ENCODE data around the gene MYOD1. TPM values are rescaled to one million over a fixed set of nuclear protein-coding genes. Genes with fewer than 3 reads are reported as not detected.

MYOD1 gene
- not detected for total RNA-seq

DNA sequence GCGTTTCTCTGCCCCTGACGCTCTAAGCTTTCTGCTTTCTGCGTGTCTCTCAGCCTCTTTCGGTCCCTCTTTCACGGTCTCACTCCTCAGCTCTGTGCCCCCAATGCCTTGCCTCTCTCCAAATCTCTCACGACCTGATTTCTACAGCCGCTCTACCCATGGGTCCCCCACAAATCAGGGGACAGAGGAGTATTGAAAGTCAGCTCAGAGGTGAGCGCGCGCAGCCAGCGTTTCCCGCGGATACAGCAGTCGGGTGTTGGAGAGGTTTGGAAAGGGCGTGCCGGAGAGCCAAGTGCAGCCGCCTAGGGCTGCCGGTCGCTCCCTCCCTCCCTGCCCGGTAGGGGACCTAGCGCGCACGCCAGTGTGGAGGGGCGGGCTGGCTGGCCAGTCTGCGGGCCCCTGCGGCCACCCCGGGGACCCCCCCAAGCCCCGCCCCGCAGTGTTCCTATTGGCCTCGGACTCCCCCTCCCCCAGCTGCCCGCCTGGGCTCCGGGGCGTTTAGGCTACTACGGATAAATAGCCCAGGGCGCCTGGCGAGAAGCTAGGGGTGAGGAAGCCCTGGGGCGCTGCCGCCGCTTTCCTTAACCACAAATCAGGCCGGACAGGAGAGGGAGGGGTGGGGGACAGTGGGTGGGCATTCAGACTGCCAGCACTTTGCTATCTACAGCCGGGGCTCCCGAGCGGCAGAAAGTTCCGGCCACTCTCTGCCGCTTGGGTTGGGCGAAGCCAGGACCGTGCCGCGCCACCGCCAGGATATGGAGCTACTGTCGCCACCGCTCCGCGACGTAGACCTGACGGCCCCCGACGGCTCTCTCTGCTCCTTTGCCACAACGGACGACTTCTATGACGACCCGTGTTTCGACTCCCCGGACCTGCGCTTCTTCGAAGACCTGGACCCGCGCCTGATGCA, at the start of gene MYOD1:
Gene MYOD1, plus strand, starts transcription at position 544 of the 910 bp plus-strand sequence. Its CDS starts 212 bp downstream, at position 756.
- no peaks in the 10 kb centered on the region for H3K36me3 Mint-ChIP-seq (ENCODE audit: low read depth)
- DNase-seq (no peak), ATAC-seq (no peak)
- H3K4me3 Mint-ChIP-seq: no peak within 1 kb of the TSS
- H3K9me3 Mint-ChIP-seq (ENCODE audit: insufficient read depth): no peaks in the 10 kb centered on the region
- CTCF ChIA-PET: interaction anchor here (1.8 to 2.7 kb wide), 2 partner anchors 12 to 259 kb away, joined by 5 to 10 read pairs; no protein-coding TSS in a partner anchor
- POLR2A ChIA-PET: no interaction called here
- H3K27ac Mint-ChIP-seq: no peak within 1 kb of the TSS
- H3K4me1 Mint-ChIP-seq (ENCODE audit: low read depth): no peaks in the 10 kb centered on the region
- H3K27me3 Mint-ChIP-seq (ENCODE audit: low read depth): peaks cover 44% of the 10 kb centered on the region

DNA sequence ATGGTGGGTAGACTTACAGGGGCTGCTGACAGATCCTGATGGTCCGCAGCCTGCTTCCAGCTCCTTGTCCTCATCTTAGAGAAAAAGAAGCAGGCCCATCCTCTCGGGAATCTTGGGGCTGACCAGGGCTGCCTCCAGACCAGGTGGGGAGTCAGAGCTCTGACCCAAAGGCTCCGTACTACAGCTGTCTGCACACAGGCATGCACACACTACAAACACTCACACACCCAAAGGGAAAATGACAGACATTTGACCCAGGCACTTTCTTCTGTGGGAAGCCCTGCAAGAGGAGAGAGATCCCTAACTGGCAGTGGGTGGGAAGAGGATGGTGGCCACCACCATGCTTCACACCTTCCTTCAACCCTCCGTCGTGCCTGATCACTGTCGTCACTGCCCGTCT, 46.9 kb upstream of the MYOD1 start:
- H3K36me3 Mint-ChIP-seq (ENCODE audit: low read depth): no peaks in the 10 kb centered on the region
- H3K4me1 Mint-ChIP-seq (ENCODE audit: low read depth): no peaks in the 10 kb centered on the region
- ChIA-PET POLR2A (no interaction called here), CTCF (no interaction called here)
- DNase-seq: no peak
- no peak for ATAC-seq
- H3K9me3 Mint-ChIP-seq (ENCODE audit: insufficient read depth): peaks cover 4% of the 10 kb centered on the region
- peaks cover 22% of the 10 kb centered on the region for H3K27me3 Mint-ChIP-seq (ENCODE audit: low read depth)
- H3K27ac Mint-ChIP-seq: no peak overlapping the region
- no peak overlapping the region for H3K4me3 Mint-ChIP-seq

DNA sequence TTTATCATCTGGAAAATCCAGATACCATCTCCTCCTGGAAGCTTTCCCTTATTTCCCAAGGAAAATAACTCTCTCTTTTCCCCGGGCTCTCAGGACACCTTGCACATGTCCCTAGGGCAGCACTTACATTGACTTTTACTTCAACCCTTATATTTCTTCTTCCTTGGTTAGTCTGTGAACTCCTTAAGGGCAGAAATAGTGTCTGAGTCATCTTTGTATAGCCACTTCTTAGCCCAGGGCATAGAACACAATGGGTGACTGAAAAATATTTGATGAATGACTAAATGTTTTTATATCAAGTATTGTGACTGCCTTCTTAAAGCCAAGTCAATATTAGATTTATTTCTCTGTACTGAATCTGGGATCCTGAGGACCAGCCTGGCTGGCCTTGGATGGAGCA, 45.4 kb upstream of the MYOD1 start:
- ATAC-seq (no peak), DNase-seq (no peak)
- POLR2A ChIA-PET: no interaction called here
- Mint-ChIP-seq H3K27me3 (ENCODE audit: low read depth) (peaks cover 15% of the 10 kb centered on the region), H3K36me3 (ENCODE audit: low read depth) (no peaks in the 10 kb centered on the region), H3K27ac (no peak overlapping the region), H3K9me3 (ENCODE audit: insufficient read depth) (peaks cover 4% of the 10 kb centered on the region), H3K4me3 (no peak overlapping the region), H3K4me1 (ENCODE audit: low read depth) (no peaks in the 10 kb centered on the region)
- CTCF ChIA-PET: no interaction called here

DNA sequence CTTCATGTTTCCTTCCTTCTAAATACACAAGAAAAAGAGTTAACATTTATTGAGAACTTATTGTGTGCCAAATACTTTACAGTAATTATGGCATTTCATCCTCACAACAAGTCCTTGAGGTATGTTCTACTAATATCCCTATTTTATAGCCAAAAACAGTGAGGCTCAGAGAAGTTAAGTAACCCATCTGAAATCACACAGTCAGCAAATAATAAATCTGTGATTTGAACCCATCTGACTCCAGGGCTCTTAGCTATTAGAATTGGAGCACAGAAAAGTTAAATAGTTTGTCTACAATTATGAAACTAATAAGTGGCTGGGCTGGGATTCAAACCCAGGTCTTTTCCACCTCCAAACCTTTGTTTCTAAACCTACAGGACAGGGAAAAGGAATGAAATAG, 36.5 kb upstream of the MYOD1 start:
- ATAC-seq: no peak
- no peak for DNase-seq
- Mint-ChIP-seq H3K27me3 (ENCODE audit: low read depth) (peaks cover 9% of the 10 kb centered on the region), H3K27ac (no peak overlapping the region), H3K36me3 (ENCODE audit: low read depth) (no peaks in the 10 kb centered on the region), H3K4me3 (no peak overlapping the region), H3K9me3 (ENCODE audit: insufficient read depth) (no peaks in the 10 kb centered on the region), H3K4me1 (ENCODE audit: low read depth) (no peaks in the 10 kb centered on the region)
- CTCF ChIA-PET: no interaction called here
- POLR2A ChIA-PET: interaction anchor here (0.6 kb wide), 1 partner anchor 78 kb away, joined by 3 read pairs; no protein-coding TSS in a partner anchor

DNA sequence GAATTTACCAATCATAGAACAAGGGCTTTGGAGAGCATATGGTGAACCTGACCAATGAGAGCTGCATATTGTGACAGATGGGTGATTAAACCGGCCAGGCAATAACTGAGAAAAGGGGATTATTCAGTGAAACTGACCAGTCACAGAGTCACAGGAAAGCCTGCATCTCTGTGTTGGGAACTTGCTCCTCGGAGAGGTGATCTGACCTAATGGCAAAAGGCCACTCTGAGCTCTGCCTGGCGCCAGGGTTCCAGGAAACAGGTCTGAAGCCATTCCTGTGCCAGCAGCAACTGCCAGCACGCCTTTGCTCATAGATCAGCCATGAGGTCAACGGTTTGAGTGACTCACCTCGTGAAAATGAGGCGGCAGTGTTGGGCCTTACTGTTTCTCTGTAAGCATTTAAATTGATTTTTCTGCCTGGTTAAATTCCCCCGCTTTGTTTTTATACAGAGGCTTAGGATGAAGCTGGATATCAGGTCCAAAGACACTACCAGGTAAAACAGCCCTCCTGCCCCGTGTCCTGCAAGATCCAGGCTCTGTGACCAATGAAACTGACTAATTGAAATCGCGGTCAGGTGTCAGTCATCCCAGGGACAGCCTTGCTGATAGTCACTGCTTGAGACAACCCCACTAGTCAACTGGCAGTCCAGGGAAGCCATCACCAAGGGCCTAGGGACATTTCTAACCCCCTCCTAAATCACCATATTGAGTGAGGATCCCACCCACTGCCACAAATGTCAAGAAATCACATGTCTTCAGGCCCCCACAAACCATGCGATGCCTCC, 35.8 kb upstream of the MYOD1 start:
- no peak for ATAC-seq
- Mint-ChIP-seq H3K36me3 (ENCODE audit: low read depth) (no peaks in the 10 kb centered on the region), H3K4me3 (no peak overlapping the region), H3K27me3 (ENCODE audit: low read depth) (peaks cover 9% of the 10 kb centered on the region), H3K27ac (no peak overlapping the region), H3K9me3 (ENCODE audit: insufficient read depth) (no peaks in the 10 kb centered on the region), H3K4me1 (ENCODE audit: low read depth) (no peaks in the 10 kb centered on the region)
- no peak for DNase-seq
- ChIA-PET CTCF (no interaction called here), POLR2A (no interaction called here)

DNA sequence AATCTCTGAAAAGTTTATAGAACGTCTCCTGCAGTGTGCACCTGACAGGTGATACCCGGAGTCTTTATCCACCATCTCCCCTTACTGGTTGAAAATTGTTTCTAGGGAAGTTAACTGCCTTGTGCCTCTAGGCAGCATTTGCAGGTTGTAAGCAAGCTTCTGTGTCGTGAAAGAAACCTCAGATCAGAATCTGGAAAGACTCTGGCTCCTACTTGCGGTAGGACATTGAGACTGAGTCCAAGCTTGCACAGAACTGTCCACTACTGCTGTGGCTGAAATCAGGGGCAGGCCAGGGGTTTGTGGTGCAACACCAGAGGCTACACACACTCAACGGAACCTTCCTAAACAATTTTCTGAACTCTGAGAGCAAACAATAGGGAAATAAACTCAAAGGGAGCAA, 34.8 kb upstream of the MYOD1 start:
- H3K36me3 Mint-ChIP-seq (ENCODE audit: low read depth): no peaks in the 10 kb centered on the region
- POLR2A ChIA-PET: no interaction called here

DNA sequence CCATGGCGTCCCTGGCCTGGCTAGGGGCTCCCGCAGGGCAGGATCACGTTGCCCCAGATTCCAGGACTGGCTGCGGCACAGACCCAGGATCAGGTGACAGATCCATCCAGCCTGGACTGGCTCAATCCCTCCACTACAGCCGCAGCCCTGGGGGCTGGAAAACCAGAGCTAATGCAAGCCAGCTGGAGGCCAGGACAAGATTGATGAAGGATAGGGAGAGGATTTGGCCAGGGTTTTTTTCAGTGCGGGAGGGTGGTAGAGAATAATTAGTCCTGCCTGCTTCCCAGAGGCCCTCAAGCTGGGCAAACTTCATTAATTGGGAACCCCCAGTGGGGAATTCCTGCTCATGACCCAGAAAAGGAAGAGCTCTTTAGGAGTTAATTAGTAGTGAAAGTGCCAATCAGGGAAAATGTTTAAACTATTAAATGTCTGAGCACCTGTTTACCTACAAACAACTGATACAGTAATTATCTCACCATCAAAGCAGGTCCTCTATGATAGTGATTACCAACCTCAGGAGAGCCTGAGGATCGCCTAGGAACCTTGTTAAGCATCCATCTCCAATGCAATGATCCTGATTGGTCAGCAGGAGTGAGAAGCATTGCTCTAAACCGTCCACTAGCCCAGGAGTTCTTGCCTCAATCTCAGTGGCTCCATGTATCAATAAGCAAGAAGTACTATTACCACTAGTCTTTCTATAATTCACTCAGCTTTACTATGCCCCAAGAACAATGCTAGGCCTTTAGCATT, 33.0 kb upstream of the MYOD1 start:
- Mint-ChIP-seq H3K9me3 (ENCODE audit: insufficient read depth) (no peaks in the 10 kb centered on the region), H3K4me3 (no peak overlapping the region), H3K27me3 (ENCODE audit: low read depth) (peaks cover 11% of the 10 kb centered on the region), H3K36me3 (ENCODE audit: low read depth) (no peaks in the 10 kb centered on the region), H3K27ac (no peak overlapping the region), H3K4me1 (ENCODE audit: low read depth) (no peaks in the 10 kb centered on the region)
- ATAC-seq: no peak
- DNase-seq: no peak
- ChIA-PET CTCF (no interaction called here), POLR2A (no interaction called here)

More for the DNA sequence above, 34.8 kb upstream of the MYOD1 start:
- no peaks in the 10 kb centered on the region for H3K9me3 Mint-ChIP-seq (ENCODE audit: insufficient read depth)
- DNase-seq: no peak
- H3K4me1 Mint-ChIP-seq (ENCODE audit: low read depth): no peaks in the 10 kb centered on the region
- CTCF ChIA-PET: no interaction called here
- H3K27ac Mint-ChIP-seq: no peak overlapping the region
- no peak overlapping the region for H3K4me3 Mint-ChIP-seq
- no peak for ATAC-seq
- H3K27me3 Mint-ChIP-seq (ENCODE audit: low read depth): peaks cover 9% of the 10 kb centered on the region

DNA sequence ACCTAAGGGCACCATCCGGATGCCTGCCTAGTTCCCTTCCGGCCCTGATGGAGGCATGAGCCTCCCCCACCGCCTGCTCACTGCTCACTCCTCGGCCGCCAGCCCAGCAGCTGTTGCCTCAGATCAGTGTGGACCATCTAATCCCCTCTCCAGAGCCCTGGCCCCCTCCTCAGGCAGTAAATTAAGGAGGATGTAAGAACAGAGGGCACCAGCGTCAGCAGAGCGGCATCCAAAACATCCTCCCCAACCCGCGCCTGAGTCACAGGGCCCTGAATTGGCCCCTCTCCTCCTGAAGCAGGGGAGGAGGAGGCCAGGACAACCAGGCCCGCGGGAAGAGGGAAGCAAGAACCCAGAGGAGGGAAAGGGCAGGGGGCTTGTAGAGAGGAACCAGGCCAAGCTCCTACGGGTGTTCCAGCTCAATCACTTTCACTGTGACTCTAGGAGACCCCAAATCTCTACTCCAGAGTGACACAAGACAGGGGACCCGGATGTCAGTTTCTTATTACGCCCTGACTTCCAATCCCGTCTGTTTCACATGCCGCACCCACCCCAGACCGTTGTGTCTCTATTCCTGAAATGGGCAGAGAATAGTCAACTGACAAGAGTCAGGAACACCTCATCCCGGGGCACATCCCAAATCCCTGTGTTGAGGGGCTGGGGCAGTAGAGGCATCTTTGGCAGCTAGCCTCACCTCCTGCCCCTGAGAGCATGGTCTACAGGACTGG, 31.3 kb upstream of the MYOD1 start:
- CTCF ChIA-PET: no interaction called here

DNA sequence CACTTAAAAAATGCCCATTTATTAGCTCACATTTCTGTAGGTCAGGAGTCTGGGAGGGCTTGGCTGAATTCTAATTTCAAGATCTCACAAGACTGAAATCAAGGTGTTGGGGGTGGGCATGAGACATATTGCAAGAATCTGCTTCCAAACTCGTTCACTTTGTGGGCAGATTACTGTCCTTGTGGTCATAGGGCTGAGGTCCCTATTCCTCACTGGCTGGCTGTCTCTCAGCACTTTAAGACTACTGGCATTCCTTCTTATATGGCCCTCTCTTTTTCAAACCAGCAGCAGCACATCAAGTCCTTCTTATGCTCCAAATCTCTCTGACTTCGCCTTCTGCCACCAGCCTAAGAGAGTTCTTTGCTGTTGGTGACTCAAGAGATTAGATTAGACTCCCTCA, 27.8 kb upstream of the MYOD1 start:
- ChIA-PET CTCF (no interaction called here), POLR2A (no interaction called here)
- no peak overlapping the region for H3K4me3 Mint-ChIP-seq
- no peaks in the 10 kb centered on the region for H3K9me3 Mint-ChIP-seq (ENCODE audit: insufficient read depth)
- DNase-seq: no peak
- no peaks in the 10 kb centered on the region for H3K36me3 Mint-ChIP-seq (ENCODE audit: low read depth)
- no peaks in the 10 kb centered on the region for H3K4me1 Mint-ChIP-seq (ENCODE audit: low read depth)
- H3K27ac Mint-ChIP-seq: no peak overlapping the region
- ATAC-seq: no peak
- peaks cover 33% of the 10 kb centered on the region for H3K27me3 Mint-ChIP-seq (ENCODE audit: low read depth)

More for the DNA sequence above, 31.3 kb upstream of the MYOD1 start:
- H3K27ac Mint-ChIP-seq: no peak overlapping the region
- H3K27me3 Mint-ChIP-seq (ENCODE audit: low read depth): peaks cover 13% of the 10 kb centered on the region
- H3K36me3 Mint-ChIP-seq (ENCODE audit: low read depth): no peaks in the 10 kb centered on the region
- POLR2A ChIA-PET: no interaction called here
- no peaks in the 10 kb centered on the region for H3K9me3 Mint-ChIP-seq (ENCODE audit: insufficient read depth)
- DNase-seq (no peak), ATAC-seq (no peak)
- no peak overlapping the region for H3K4me3 Mint-ChIP-seq
- H3K4me1 Mint-ChIP-seq (ENCODE audit: low read depth): no peaks in the 10 kb centered on the region

DNA sequence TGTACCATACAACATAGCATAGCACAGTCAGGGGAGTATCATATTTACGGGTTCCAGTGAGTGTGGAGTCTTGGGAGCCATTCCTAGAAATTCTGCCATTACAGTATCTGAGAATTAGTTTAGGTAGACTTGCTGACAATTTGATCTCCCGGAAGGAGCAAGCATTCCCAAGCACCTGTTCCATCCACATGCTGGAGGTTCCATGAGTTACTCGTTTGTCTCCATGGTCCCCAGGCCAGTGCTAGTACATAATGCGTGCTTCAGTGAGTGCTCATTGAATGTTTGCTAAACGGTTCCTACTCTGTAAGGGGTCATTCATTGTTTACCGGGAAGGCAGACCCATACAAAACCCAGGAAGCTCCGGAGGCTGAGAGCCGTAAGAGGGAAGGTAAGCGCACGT, 27.4 kb upstream of the MYOD1 start:
- Mint-ChIP-seq H3K27me3 (ENCODE audit: low read depth) (peaks cover 37% of the 10 kb centered on the region), H3K4me3 (no peak overlapping the region), H3K4me1 (ENCODE audit: low read depth) (no peaks in the 10 kb centered on the region), H3K27ac (no peak overlapping the region), H3K9me3 (ENCODE audit: insufficient read depth) (no peaks in the 10 kb centered on the region), H3K36me3 (ENCODE audit: low read depth) (no peaks in the 10 kb centered on the region)
- DNase-seq (no peak), ATAC-seq (no peak)
- CTCF ChIA-PET: no interaction called here
- POLR2A ChIA-PET: no interaction called here

DNA sequence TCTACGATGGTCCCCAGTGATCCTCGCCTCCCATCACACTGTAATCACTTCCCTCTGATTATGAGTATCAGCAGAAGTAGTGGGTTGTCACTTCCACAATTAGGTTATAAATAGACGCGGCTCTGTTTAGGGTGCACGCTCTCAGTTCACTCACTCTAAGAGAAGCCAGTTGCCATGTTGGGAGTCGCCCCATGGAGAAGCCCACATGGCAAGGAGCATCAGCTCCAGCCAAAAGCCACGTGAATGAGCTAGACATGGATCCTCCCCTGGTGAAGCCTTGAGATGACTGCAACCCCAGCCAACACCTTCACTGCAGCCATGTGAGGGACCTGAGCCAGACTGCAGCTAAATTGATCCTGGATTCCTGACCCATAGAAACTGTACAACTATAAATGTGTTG, 26.4 kb upstream of the MYOD1 start:
- peaks cover 41% of the 10 kb centered on the region for H3K27me3 Mint-ChIP-seq (ENCODE audit: low read depth)
- H3K4me1 Mint-ChIP-seq (ENCODE audit: low read depth): no peaks in the 10 kb centered on the region
- H3K36me3 Mint-ChIP-seq (ENCODE audit: low read depth): no peaks in the 10 kb centered on the region
- ATAC-seq (no peak), DNase-seq (no peak)
- POLR2A ChIA-PET: no interaction called here
- no peaks in the 10 kb centered on the region for H3K9me3 Mint-ChIP-seq (ENCODE audit: insufficient read depth)
- no peak overlapping the region for H3K4me3 Mint-ChIP-seq
- CTCF ChIA-PET: no interaction called here
- no peak overlapping the region for H3K27ac Mint-ChIP-seq

Data from activated CD8-positive, alpha-beta T cell treated with anti-CD3 and anti-CD28 coated beads, Interleukin-2, amount 10 ng/mL, durations not matched to agents 7 days and 5 days (primary cell).